ENCODE results near the gene CDHR3.
"Not testable (repeated sequence)": the region's sequence is repeated elsewhere in the genome, so short reads cannot be mapped to it uniquely, and the experiment has no call there.

The CDHR3 gene

DNA sequence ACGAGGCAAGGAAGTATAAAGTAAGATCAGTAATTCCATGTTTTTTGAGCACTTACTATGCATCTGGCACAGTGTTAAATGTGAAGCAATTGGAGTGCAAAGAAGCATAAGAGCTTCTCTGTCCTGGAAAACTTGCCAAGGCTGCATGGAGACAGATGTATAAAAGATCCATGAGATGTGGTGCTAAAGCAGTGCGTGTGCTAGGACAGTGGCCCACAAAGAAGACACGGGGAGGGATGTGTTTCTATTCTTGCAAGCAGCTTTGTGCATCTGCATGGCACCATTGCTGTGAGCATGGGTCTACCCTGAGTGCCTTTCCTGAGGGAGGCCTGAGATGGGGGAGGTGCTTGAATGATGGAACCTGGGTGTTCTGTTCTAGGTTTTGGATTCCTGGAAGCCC, 5.1 kb upstream of the CDHR3 start:
- no peak for DNase-seq (ENCODE audit: low spot score)

GRCh38 chr7:105962353-105962752, 711 bp upstream of the CDHR3 start:
- DNase-seq (ENCODE audit: low spot score), result no peak

GRCh38 chr7:105971845-105972244, 8.8 kb downstream of the CDHR3 start:
- no peak for DNase-seq (ENCODE audit: low spot score)

GRCh38 chr7:105972276-105972675, 9.2 kb downstream of the CDHR3 start:
- DNase-seq (ENCODE audit: low spot score), result no peak

- no peak for DNase-seq (ENCODE audit: low spot score)
Observed at GRCh38 chr7:105974471-105974870, 11.4 kb downstream of the CDHR3 start.

GRCh38 chr7:105975770-105976417, 12.8 kb downstream of the CDHR3 start:
- DNase-seq (ENCODE audit: low spot score), result no peak

- no peak for DNase-seq (ENCODE audit: low spot score)
Observed at GRCh38 chr7:105976868-105977267, 13.8 kb downstream of the CDHR3 start.

DNA sequence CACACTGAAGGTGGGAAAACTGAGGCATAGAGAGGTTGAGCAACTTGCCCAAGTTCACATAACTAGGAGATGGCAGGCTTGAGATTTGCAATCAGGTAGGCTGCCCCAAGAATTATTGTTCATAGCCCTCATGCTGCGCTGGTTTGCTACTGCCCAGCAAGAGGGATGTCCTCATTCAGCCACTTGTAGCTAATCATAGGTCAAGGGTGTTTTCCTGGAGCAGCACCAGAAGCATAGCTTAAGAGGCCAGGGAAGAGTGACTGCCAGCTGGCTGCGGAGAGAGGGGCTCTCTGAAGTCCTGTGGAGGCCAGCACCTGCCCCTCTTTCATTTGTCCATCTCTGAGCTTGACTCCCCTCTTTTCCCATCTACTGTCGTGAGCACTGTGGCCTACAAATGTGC, 15.0 kb downstream of the CDHR3 start:
- DNase-seq (ENCODE audit: low spot score), result no peak

DNA sequence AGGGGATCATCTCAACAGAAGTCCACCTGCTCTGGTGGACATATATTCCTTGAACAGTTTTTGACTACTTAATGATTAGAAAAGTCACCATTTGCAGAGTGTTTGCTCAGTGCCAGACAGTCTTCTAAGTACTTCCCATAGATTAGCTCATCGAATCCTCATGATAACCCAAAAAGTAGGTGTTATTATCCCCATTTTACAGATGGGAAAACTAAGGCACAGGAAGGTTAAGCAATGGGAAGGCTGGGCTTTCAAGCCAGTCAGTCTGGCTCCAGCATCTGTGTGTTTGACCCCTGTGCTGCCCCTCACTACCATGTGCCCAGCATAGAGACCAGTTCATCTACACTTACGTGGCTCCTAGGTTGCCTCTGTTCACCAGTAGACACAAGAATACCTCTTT, 15.9 kb downstream of the CDHR3 start:
- no peak for DNase-seq (ENCODE audit: low spot score)

DNA sequence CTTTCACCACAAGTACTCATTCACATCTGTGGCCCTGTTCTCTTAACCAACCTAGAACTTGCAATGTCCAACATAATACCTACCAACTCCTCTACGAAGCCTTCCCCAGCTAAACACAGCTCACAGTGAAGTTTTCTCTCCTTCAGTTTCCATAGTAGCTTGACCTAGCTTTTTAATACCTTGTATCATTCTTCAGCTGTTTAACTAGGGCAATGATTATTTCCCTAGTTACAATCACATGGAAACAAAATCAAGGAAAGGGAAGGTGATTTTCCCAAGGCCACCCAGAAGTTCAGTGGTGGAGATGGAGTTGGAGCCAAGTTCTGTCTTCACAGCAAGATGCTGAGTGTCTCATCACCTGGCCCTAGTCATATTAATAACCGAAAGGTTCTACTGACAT, 16.3 kb downstream of the CDHR3 start:
- no peak for DNase-seq (ENCODE audit: low spot score)

DNA sequence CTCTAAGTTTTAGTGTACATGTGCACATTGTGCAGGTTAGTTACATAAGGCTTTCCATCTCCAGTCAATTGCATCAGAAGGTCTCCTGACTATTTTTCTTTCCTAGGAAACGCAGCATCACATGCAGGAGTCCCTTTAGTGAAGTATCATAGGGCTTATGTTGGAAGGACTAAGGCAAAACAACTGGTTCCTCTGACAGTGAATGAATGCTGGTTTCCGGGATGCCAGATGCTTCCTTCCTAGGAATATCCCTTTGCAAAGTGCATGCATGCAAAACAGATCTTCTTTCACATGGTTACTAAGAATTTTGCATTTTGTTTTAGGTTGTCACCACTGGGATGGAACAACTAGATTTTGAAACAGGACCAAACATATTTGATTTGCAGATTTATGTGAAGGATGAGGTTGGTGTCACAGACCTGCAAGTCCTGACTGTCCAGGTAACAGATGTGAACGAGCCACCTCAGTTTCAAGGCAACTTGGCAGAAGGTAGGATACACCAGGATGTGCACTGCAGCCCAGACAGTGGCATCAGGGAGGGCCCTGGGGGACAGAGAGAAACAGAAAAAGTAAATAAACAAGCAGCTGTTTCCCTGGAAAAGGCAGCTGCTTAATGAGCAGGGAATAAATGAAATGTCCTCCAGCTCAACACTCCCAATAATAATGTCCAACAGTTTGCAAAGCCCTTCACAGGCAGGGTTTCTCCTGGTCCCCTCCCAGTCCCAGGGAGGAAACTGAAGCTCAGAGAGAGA, 17.8 kb downstream of the CDHR3 start:
- DNase-seq (ENCODE audit: low spot score), result no peak

- DNase-seq (ENCODE audit: low spot score), result no peak
Observed at GRCh38 chr7:105982388-105982787, 19.3 kb downstream of the CDHR3 start.

GRCh38 chr7:105984808-105985207, 21.7 kb downstream of the CDHR3 start:
- not testable (repeated sequence) for DNase-seq (ENCODE audit: low spot score)

- no peak for DNase-seq (ENCODE audit: low spot score)
Observed at GRCh38 chr7:105985229-105985628, 22.2 kb downstream of the CDHR3 start.

- no peak for DNase-seq (ENCODE audit: low spot score)
Observed at GRCh38 chr7:105985672-105986215, 22.7 kb downstream of the CDHR3 start.

GRCh38 chr7:105987046-105987445, 24.0 kb downstream of the CDHR3 start:
- DNase-seq (ENCODE audit: low spot score), result no peak

DNA sequence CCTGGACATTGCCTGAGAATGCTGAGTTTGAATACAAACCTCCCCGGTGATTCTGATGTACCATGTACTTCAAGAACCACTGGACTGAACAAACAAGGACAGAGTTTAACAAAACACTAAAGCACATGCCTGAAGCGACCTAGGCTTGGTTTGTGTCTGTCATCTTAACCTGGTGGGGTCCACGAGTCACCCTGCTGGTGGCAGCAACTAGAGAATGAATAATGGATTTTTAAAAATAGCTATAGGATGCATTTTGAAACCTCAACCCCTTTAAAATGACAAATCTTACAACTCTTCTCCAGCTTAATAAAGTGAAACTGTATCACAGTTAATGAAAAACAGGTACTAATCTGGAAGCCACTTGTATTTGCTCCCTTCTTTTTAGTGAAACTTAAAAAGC, 25.2 kb downstream of the CDHR3 start:
- DNase-seq (ENCODE audit: low spot score), result no peak

DNA sequence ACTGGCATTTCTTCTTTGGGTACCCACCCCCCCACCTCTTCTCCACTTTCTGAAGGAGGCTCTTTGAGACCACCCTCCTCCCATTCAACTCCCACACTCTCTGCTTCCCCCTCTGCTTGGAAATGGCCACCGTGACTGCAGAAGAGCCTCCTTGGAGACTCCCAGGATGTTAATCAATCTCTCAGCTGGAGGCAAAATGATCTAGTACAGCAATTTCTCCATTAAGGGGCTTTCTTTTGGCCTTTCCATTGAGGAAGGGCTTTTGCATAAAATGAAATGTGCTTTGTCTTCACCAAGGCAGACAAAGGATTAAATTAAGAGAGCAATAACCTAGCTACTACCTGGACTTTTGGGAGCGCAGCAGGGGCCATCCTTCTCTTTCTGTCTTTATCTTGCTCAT, 26.1 kb downstream of the CDHR3 start:
- no peak for DNase-seq (ENCODE audit: low spot score)

GRCh38 chr7:105989686-105990085, 26.6 kb downstream of the CDHR3 start:
- DNase-seq (ENCODE audit: low spot score), result no peak

GRCh38 chr7:105990141-105990540, 27.1 kb downstream of the CDHR3 start:
- DNase-seq (ENCODE audit: low spot score), result no peak

GRCh38 chr7:105990727-105991453, 27.8 kb downstream of the CDHR3 start:
- DNase-seq (ENCODE audit: low spot score), result no peak

GRCh38 chr7:105992905-105993304, 29.8 kb downstream of the CDHR3 start:
- DNase-seq (ENCODE audit: low spot score), result no peak
